Mesodermal cell (in vitro differentiated cells): Measurements from ENCODE around the gene SAPCD1.

ENCODE experiments used
- H3K27ac ChIP-seq: 2 replicates; pipeline ENCODE4 v1.7.0; 2013; ENCODE audit warnings: mild to moderate bottlenecking, low read depth, low read length, moderate library complexity; ENCODE audit not compliant: severe bottlenecking
- H3K36me3 ChIP-seq: 2 replicates; pipeline ENCODE4 v1.7.1; 2013; ENCODE audit warnings: mild to moderate bottlenecking, low read length, moderate library complexity; ENCODE audit not compliant: control insufficient read depth, insufficient read depth
- H3K4me1 ChIP-seq: one replicate; pipeline ENCODE4 v1.7.1; 2013; ENCODE audit warnings: mild to moderate bottlenecking, low read length; ENCODE audit not compliant: insufficient read depth, control insufficient read depth, poor library complexity, severe bottlenecking
- H3K4me3 ChIP-seq: 2 replicates; pipeline ENCODE4 v1.7.0; 2013; ENCODE audit warnings: low read length, control low read depth, mild to moderate bottlenecking; ENCODE audit not compliant: insufficient read depth, poor library complexity, severe bottlenecking; ENCODE audit errors: extremely low read depth
- H3K9me3 ChIP-seq: 2 replicates; pipeline ENCODE4 v1.7.1; 2013; ENCODE audit warnings: mild to moderate bottlenecking, low read length, moderate library complexity; ENCODE audit not compliant: control insufficient read depth
- WGBS, 2 experiments: methylation state at CpG; one replicate each; pipeline ENCODE4 v1.1.5; 2013; ENCODE audit warnings: missing lambda C conversion rate in 2 of 2; ENCODE audit not compliant: insufficient coverage in 2 of 2; 5-methylcytosine and 5-hydroxymethylcytosine counted together

Gene SAPCD1

DNA sequence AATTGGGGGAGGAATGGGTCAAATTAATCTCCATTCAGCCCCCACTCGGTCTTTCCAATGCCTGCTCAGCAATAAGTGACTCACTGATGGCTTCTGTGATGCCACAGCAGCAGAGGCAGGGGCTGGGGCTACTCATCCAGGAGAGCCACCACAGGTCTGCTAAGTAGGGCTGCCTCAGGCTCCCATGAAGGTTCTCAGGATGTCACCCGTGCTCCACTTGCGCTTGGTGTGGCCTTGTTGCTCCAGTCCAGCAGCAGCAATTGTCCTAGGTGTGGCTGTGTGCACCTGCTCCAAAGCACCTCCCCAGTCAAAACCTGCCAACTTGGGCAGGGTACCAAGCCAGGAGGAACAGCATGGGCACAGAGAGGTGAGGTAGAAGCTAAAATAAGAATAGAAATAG is 40.3 kb upstream of the SAPCD1 start:
- Histone ChIP-seq H3K4me3 (no peak overlapping the region), H3K27ac (no peak overlapping the region)
- whole genome bisulfite sequencing, 2 experiments: 83 to 87% methylated on average over 3 of the region's 3 CpGs

DNA sequence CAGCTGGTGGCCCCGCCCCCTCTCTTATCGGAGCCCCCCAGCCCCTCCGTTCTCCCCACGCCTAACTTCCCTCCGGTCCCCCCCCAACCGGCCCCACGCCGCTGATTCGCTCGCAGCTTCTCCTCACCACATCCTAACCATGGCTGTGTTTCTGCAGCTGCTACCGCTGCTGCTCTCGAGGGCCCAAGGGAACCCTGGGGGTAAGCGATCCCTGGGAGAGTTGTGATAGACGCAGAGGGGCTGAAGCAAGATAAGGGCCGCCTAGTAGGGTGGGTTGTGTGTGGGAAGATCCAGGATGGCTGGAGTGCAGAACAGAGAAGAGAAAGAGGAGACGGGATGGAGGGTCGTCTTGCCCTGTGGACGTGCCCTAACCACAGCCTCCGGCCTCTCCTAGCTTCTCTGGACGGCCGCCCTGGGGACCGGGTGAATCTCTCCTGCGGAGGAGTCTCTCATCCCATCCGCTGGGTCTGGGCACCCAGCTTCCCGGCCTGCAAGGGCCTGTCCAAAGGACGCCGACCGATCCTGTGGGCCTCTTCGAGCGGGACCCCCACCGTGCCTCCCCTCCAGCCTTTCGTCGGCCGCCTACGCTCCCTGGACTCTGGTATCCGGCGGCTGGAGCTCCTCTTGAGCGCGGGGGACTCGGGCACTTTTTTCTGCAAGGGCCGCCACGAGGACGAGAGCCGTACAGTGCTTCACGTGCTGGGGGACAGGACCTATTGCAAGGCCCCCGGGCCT is 39.0 kb upstream of the SAPCD1 start, which contains the start of gene MPIG6B:
Gene MPIG6B, plus strand, starts transcription at position 129 of the 735 bp plus-strand sequence. Its CDS starts 11 bp downstream, at position 140.
- H3K4me1 ChIP-seq: no peaks in the 10 kb centered on the region
- H3K4me3 ChIP-seq: no peak within 1 kb of the TSS
- WGBS, 2 experiments: 94% methylated on average over 31 to 35 of the region's 46 CpGs
- no peaks in the 10 kb centered on the region for H3K9me3 ChIP-seq
- H3K36me3 ChIP-seq: peaks cover 42% of the 10 kb centered on the region
- H3K27ac ChIP-seq: no peak within 1 kb of the TSS

More for the DNA sequence above, 40.3 kb upstream of the SAPCD1 start:
- Histone ChIP-seq H3K9me3 (no peaks in the 10 kb centered on the region), H3K4me1 (no peaks in the 10 kb centered on the region), H3K36me3 (peaks cover 30% of the 10 kb centered on the region)

DNA sequence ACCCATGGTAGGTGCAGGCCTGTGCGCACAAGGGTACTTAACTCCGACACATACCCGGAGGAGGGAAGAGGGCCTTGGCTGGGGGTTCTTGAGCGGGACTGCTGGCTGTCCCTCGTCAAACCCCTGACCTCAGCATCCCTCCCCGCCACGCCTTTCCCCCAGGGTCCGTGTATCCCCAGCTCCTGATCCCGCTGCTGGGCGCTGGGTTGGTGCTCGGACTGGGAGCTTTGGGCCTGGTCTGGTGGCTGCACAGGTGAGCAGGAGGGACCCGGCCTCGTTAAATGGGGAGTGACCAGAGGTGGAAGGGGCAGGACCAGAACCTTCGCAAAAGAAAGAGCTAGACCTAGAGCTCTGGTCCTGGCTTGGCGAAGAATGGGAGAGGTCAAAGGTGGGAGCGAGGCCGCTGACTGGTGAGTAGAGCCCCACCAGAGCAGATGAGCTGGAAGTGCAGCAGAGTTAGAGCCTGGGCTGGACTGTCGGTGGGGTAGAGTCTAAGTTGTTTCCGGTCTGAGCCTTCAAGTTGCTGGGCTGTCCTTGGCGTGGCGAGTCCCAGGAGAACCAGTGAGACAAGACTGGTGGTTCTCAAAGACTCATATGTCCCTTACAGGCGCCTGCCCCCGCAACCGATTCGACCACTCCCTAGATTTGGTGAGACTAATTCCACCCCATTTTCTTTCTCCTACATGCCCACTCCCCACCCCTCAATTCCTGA is 38.3 kb upstream of the SAPCD1 start:
- Histone ChIP-seq H3K27ac (no peak overlapping the region), H3K36me3 (peaks cover 47% of the 10 kb centered on the region), H3K4me1 (peaks cover 3% of the 10 kb centered on the region), H3K9me3 (no peaks in the 10 kb centered on the region), H3K4me3 (no peak overlapping the region)
- WGBS, 2 experiments: 94 to 97% methylated on average over 23 to 24 of the region's 25 CpGs

GRCh38 chr6:31725502-31726350 is 36.7 kb upstream of the SAPCD1 start:
- H3K4me3 ChIP-seq: no peak overlapping the region
- H3K9me3 ChIP-seq: no peaks in the 10 kb centered on the region
- peaks cover 6% of the 10 kb centered on the region for H3K4me1 ChIP-seq
- WGBS, 2 experiments: 92 to 94% methylated on average over 8 to 12 of the region's 12 CpGs
- no peak overlapping the region for H3K27ac ChIP-seq
- peaks cover 49% of the 10 kb centered on the region for H3K36me3 ChIP-seq

- Histone ChIP-seq H3K36me3 (peaks cover 64% of the 10 kb centered on the region), H3K9me3 (no peaks in the 10 kb centered on the region), H3K4me1 (peaks cover 20% of the 10 kb centered on the region), H3K27ac (no peak overlapping the region), H3K4me3 (no peak overlapping the region)
- WGBS, 2 experiments: 90 to 96% methylated on average over 2 to 5 of the region's 7 CpGs
Measured at GRCh38 chr6:31727034-31727716, 35.3 kb upstream of the SAPCD1 start.

DNA sequence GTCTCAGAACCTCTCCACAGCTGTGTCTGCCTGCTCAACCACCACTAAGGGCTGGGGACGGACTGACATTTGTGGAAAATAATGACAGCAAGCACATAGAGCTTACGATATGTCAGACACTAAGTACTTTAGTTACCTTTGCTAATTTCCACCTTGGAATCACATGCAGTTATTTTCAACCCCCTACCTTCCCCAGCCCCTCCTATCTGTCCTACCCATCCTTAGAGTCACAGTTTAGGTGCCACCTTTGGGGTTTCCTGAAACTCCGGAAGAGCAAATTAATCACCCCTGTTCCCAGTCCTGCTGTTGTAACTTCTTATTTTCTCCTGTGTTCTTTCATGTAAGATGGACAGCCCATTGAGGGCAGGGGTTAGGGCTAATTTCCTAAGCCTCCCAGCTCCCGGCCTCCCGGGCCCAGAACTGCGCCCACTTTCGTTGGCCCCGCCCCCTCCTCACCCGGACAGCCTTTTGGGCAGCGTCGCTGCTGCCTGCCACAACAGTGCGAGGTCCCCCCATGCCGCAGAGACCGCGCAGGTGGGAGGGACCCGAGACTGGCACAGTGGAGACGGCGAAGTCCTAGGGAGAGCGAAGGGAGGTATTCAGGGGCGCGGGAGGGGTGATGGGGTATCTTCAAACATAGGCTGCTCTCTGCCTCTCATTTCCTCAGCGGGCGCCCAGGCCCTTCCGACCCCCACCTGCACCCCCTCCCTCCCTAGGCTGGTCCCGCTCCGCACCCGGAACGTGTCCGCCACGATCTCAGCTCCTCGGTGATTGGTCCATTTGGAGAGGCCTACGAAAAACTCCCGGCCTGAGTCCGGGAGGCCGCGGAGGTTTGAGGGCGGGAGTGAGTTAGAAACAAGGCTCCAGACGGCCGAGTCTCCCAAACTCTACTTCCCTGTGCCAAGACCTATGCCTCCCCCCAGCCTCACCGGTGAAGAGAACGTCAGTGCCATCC is 34.5 kb upstream of the SAPCD1 start:
- Histone ChIP-seq H3K36me3 (peaks cover 71% of the 10 kb centered on the region), H3K4me3 (no peak overlapping the region), H3K9me3 (no peaks in the 10 kb centered on the region), H3K4me1 (peaks cover 24% of the 10 kb centered on the region), H3K27ac (no peak overlapping the region)
- 93 to 96% methylated on average over 32 to 35 of the region's 41 CpGs for WGBS, 2 experiments

DNA sequence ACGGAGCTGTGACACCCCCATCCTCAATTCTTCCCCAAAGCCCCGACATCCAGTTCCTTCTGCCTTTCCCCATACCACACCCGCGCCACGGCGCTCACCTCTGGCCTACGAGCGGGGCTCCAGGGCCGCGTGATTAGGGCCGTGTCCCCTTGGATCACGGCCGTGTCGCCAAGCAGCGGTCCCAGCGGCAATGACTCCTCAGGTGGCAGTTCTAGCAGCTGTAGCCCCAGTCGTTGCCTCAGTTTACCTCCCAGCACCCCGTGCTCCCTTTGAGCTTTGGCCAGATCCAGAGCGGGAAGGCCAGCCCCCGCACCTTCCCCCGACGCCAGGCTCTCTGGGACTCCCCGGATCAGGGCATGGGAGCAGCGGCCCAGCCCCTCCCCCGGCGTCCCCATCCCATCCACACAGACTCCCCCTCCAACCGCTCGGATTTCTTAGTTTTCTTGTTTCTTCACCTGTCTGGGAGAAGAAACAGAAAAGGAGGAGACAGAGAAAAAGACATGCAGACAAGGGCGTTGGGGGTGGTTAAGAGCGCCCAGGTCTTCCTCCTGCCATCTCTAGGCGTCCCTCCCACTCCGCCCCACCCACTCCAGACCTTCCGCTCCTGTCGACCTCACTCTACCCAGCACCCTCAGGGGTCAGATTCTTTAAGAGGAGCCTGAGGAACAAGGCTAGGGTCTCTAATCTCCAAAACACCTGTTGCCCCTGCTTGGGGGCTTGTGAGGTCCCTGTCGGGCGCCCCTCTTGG is 33.5 kb upstream of the SAPCD1 start, which contains the start of gene DDAH2:
Gene DDAH2, minus strand, starts transcription at position 533 of the 748 bp plus-strand sequence. Its CDS starts 138 bp downstream, at position 395.
- Histone ChIP-seq H3K4me3 (peak within 1 kb of the TSS; percentile 94), H3K27ac (peak within 1 kb of the TSS; percentile 94), H3K36me3 (peaks cover 79% of the 10 kb centered on the region), H3K9me3 (no peaks in the 10 kb centered on the region), H3K4me1 (peaks cover 30% of the 10 kb centered on the region)
- WGBS, 2 experiments: 56 to 61% methylated on average over 26 to 28 of the region's 36 CpGs

- H3K4me3 ChIP-seq: peak overlapping the region; percentile 94
- H3K36me3 ChIP-seq: peaks cover 84% of the 10 kb centered on the region
- WGBS, 2 experiments: 0% methylated on average over 13 to 18 of the region's 29 CpGs
- H3K9me3 ChIP-seq: no peaks in the 10 kb centered on the region
- peaks cover 30% of the 10 kb centered on the region for H3K4me1 ChIP-seq
- peak overlapping the region; percentile 94 for H3K27ac ChIP-seq
Measured at GRCh38 chr6:31729515-31729978, 32.9 kb upstream of the SAPCD1 start.
